Natural killer cell (primary cell): Measurements from ENCODE around the gene TCN2. TPM values are rescaled to one million over a fixed set of nuclear protein-coding genes. Genes with fewer than 3 reads are reported as not detected.
A peak's percentile ranks its signal among the peaks of the same experiment; 100 is the strongest.
"Not testable (repeated sequence)": the region's sequence is repeated elsewhere in the genome, so short reads cannot be mapped to it uniquely, and the experiment has no call there.

ENCODE experiments used
- ATAC-seq, 3 donors: fragments of 150-1000 bp in 2 of 3; fragments of 200-7000 bp in 1 of 3; cut with Tn5 transposase; 1 replicate in 1 of 3; 2 replicates in 2 of 3; pipeline ENCODE4 v1.10.0; 2021; ENCODE audit warnings: mild to moderate bottlenecking in 2 of 3, moderate library complexity in 2 of 3
- DNase-seq, 2 donors: peaks; one replicate each; pipeline versions ENCODE4 v3.0.0 to v3.0.0-alpha.2; 2013 to 2021; ENCODE audit warnings: mixed read lengths in 1 of 2
- H3K27ac ChIP-seq: one replicate; pipeline ENCODE4 v1.5.1; 2013; ENCODE audit warnings: mild to moderate bottlenecking, low read length
- H3K27me3 ChIP-seq: one replicate; pipeline ENCODE4 v1.6.1; 2013; ENCODE audit warnings: low read length; ENCODE audit not compliant: control insufficient read depth, insufficient read depth
- H3K36me3 ChIP-seq: one replicate; pipeline ENCODE4 v1.6.1; 2013; ENCODE audit warnings: low read length; ENCODE audit not compliant: control insufficient read depth, insufficient read depth
- H3K4me1 ChIP-seq: one replicate; pipeline ENCODE4 v1.6.1; 2013; ENCODE audit warnings: low read length; ENCODE audit not compliant: control insufficient read depth, insufficient read depth
- H3K4me3 ChIP-seq: one replicate; pipeline ENCODE4 v1.5.1; 2013; ENCODE audit warnings: low read length
- H3K9me3 ChIP-seq: one replicate; pipeline ENCODE4 v1.6.1; 2013; ENCODE audit warnings: low read length; ENCODE audit not compliant: control insufficient read depth, insufficient read depth
- H3K27ac Mint-ChIP-seq, 2 donors: one replicate each; pipeline ENCODE4 v1.8.0; 2022; ENCODE audit warnings: mild to moderate bottlenecking in 2 of 2, mixed read lengths in 2 of 2, moderate library complexity in 1 of 2
- H3K27me3 Mint-ChIP-seq, 2 donors: one replicate each; pipeline ENCODE4 v1.8.0; 2022; ENCODE audit warnings: low read depth in 2 of 2, mixed read lengths in 2 of 2
- H3K36me3 Mint-ChIP-seq: one replicate; pipeline ENCODE4 v1.8.0; 2022; ENCODE audit warnings: mixed read lengths
- H3K4me1 Mint-ChIP-seq, 2 donors: one replicate each; pipeline ENCODE4 v1.8.0; 2022; ENCODE audit warnings: mixed read lengths in 2 of 2
- H3K4me3 Mint-ChIP-seq: one replicate; pipeline ENCODE4 v1.8.0; 2022; ENCODE audit warnings: mild to moderate bottlenecking, moderate library complexity, mixed read lengths
- H3K9me3 Mint-ChIP-seq, 2 donors: one replicate each; pipeline ENCODE4 v1.8.0; 2022; ENCODE audit warnings: mixed read lengths in 2 of 2
- CTCF ChIP-seq: fragments of 200-600 bp; IDR thresholded peaks from one replicate; pipeline ENCODE4 v1.8.0; 2022; ENCODE audit warnings: antibody characterized with exemption
- WGBS: methylation state at CpG from one replicate; pipeline ENCODE4 v1.1.7; 2013; ENCODE audit warnings: missing lambda C conversion rate; ENCODE audit not compliant: insufficient coverage; 5-methylcytosine and 5-hydroxymethylcytosine counted together
- intact Hi-C: fragments of 100-400 bp; cut with micrococcal nuclease; formaldehyde crosslinking; loops from one replicate; pipeline ENCODE4 v1.14.2; 2022
- total RNA-seq, 4 donors: library from RNA; stranded (reverse); fragments of 120-200 nt in 1 of 4; gene quantifications; one replicate each; pipeline versions ENCODE4 v1.2.3 to v1.2.4, GENCODE V29; 2013 to 2022

The TCN2 gene
- total RNA-seq, 3 donors from 2014 or later (not counting 1 experiment from before 2014, with no cell fraction given) = 0.42 to 1.2 (median 0.95) TPM

DNA sequence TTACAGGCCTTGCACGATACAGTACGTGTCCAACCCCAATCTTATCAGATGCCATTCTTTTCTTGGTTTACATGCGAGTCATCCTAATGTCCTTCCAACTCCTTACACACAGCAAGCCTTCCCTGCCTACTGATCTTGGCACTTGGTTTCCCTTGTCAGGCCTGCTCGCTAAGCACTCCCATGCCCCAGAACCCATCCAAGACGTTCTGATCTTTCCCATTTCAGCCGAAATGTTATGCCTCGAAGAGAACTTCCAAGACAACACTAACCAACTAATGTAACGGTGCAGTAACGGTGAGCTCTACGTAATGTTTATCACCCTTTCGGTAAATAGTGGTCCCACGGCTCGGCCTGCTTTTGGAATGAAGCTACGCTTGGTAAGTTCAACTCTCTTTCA, 15.8 kb upstream of the TCN2 start:
- peak overlapping the region; percentile 59 for H3K4me3 ChIP-seq
- Mint-ChIP-seq H3K27ac (no peak overlapping the region), H3K36me3 (no peaks in the 10 kb centered on the region), H3K9me3 (no peaks in the 10 kb centered on the region), H3K27me3 (no peaks in the 10 kb centered on the region), H3K4me3 (no peak overlapping the region), H3K4me1 (no peaks in the 10 kb centered on the region)
- H3K4me1 ChIP-seq = peaks cover 11% of the 10 kb centered on the region
- no peak for DNase-seq
- no peaks in the 10 kb centered on the region for H3K27me3 ChIP-seq
- peaks cover 29% of the 10 kb centered on the region for H3K36me3 ChIP-seq
- intact Hi-C loops = no loop called here
- H3K27ac ChIP-seq = peak overlapping the region; percentile 79
- no peak for TF ChIP-seq CTCF
- WGBS = 10% methylated on average over 14 of the region's 14 CpGs
- ATAC-seq = no peak
- H3K9me3 ChIP-seq = no peaks in the 10 kb centered on the region

GRCh38 chr22:30591588-30592359, 15.2 kb upstream of the TCN2 start, which contains the start of gene PES1:
Gene PES1, minus strand, starts transcription at chr22:30591910. Its CDS starts 77 bp downstream, at chr22:30591833.
- under 1% methylated on average over 49 of the region's 49 CpGs for WGBS
- peaks cover 11% of the 10 kb centered on the region for H3K4me1 ChIP-seq
- H3K27ac Mint-ChIP-seq = no peak within 1 kb of the TSS
- no peaks in the 10 kb centered on the region for H3K27me3 ChIP-seq
- DNase-seq (peak; percentile 92 to 100), ATAC-seq (peak; percentile 96 to 99 (median 98))
- H3K4me3 Mint-ChIP-seq = no peak within 1 kb of the TSS
- H3K27me3 Mint-ChIP-seq = no peaks in the 10 kb centered on the region
- intact Hi-C loops = loop anchor here (1.0 kb wide), 1 partner anchor 44 kb away; the partner anchor contains the start of gene SLC35E4
- H3K4me1 Mint-ChIP-seq = no peaks in the 10 kb centered on the region
- peak within 1 kb of the TSS; percentile 59 for H3K4me3 ChIP-seq
- no peaks in the 10 kb centered on the region for H3K9me3 ChIP-seq
- H3K36me3 ChIP-seq = peaks cover 23% of the 10 kb centered on the region
- no peak for TF ChIP-seq CTCF
- peak within 1 kb of the TSS; percentile 79 for H3K27ac ChIP-seq
- no peaks in the 10 kb centered on the region for H3K9me3 Mint-ChIP-seq
- H3K36me3 Mint-ChIP-seq = no peaks in the 10 kb centered on the region

DNA sequence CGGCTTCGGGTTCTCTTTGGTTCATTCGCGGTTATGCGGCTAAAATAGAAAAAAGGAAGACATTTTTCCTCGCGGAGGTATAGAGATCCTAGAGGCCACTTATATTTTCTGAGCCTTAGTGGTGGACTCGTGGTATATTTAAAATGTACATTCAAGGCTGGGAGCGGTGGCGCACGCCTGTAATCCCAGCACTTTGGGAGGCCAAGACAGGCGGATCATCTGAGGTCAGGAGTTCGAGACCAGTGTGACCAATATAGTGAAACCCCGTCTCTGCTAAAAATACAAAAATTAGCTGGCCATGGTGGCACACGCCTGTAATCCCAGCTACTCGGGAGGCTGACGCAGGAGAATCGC, 14.6 kb upstream of the TCN2 start:
- H3K4me3 Mint-ChIP-seq, H3K27me3 Mint-ChIP-seq, H3K27ac ChIP-seq, H3K36me3 Mint-ChIP-seq, DNase-seq, ATAC-seq, H3K4me1 Mint-ChIP-seq, H3K9me3 Mint-ChIP-seq, H3K9me3 ChIP-seq, H3K27me3 ChIP-seq, H3K27ac Mint-ChIP-seq: not testable (repeated sequence)
- intact Hi-C loops = loop anchor here (1.0 kb wide), 1 partner anchor 43 kb away; the partner anchor contains the start of gene SLC35E4
- 41% methylated on average over 18 of the region's 18 CpGs for WGBS
- H3K4me3 ChIP-seq = peak overlapping the region; percentile 59
- peaks cover 11% of the 10 kb centered on the region for H3K4me1 ChIP-seq
- H3K36me3 ChIP-seq = peaks cover 18% of the 10 kb centered on the region

DNA sequence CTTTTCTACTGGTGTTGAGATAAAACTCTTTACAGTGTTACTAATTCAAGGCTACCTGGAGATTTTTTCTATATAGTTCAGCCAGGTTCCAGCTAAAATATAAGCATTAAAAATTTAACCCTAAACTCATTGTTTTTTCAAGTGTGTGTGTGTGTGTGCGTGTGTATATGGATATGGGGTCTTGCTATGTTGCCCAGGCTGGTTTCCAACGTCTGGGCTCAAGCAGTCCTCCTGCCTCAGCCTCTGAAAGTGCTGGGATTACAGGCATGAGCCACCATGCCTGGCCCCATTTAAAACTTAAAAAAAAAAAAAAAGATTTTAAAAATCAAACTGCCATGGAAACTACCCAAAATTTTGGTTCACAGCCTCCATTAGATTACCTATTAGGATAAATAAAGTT, 10.8 kb upstream of the TCN2 start:
- no peak for TF ChIP-seq CTCF
- intact Hi-C loops = no loop called here
- no peaks in the 10 kb centered on the region for H3K9me3 ChIP-seq
- Mint-ChIP-seq H3K27me3 (no peaks in the 10 kb centered on the region), H3K36me3 (no peaks in the 10 kb centered on the region), H3K9me3 (no peaks in the 10 kb centered on the region), H3K4me1 (no peaks in the 10 kb centered on the region), H3K4me3 (no peak overlapping the region), H3K27ac (no peak overlapping the region)
- H3K4me1 ChIP-seq = peaks cover 7% of the 10 kb centered on the region
- H3K36me3 ChIP-seq = no peaks in the 10 kb centered on the region
- ATAC-seq = no peak
- H3K4me3 ChIP-seq = no peak overlapping the region
- no peaks in the 10 kb centered on the region for H3K27me3 ChIP-seq
- H3K27ac ChIP-seq = no peak overlapping the region
- DNase-seq = no peak
- 43% methylated on average over 1 of the region's 2 CpGs for WGBS
